ENCODE measurements around the gene POLD1.

Gene POLD1

DNA sequence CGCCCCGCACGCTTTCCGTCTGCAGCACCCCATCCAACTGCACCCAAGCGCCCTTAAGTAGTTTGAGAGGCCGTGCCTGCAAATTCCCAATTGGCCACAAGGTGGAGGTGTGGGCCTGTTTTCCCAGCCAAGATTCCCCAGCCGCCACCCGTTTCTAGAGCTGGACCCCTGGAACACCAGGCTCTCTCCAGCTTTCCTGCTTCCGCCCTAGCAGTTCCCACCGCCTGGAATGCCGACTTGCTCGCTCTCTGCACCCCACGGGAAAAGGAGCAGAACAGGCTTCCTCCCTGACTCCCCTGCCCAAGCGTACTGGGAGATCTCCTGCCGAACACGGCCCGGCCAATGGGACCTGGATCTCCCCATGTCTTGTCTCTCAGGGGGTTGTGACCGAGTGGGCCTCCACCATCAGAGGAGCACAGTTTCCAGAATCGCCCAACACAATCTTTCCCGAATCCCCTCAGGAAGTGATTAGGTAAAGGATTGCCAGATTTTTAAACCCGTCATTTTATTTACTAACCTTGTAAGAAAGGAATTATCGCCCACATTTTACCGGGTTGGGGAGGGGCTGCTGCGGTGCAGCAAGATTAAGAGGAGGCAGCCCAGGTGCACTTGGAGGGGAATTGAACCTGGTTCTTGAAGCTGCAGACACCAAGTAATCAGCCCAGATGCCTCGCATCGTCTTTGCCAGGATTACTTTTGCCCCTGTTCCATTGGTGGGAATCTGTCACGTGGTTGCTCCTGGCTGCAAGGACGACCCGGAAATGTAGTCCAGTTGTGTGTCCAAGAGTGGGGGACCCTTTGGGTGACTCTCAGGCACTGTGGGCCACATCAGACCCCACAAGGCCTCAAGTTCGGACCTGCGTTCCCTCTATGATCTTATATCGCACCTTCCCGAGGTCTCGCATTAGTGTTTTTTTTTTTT lies 15.2 kb upstream of the POLD1 start:
- Histone ChIP-seq H3K27me3 (ENCODE audit: control insufficient read depth, insufficient read depth, low read length) (no peaks in the 10 kb centered on the region), H3K4me1 (ENCODE audit: control insufficient read depth, insufficient read depth, low read length) (peaks cover 1% of the 10 kb centered on the region; the same call in 1 of the 2 replicates), H3K27ac (ENCODE audit: low read length) (no peak overlapping the region)

DNA sequence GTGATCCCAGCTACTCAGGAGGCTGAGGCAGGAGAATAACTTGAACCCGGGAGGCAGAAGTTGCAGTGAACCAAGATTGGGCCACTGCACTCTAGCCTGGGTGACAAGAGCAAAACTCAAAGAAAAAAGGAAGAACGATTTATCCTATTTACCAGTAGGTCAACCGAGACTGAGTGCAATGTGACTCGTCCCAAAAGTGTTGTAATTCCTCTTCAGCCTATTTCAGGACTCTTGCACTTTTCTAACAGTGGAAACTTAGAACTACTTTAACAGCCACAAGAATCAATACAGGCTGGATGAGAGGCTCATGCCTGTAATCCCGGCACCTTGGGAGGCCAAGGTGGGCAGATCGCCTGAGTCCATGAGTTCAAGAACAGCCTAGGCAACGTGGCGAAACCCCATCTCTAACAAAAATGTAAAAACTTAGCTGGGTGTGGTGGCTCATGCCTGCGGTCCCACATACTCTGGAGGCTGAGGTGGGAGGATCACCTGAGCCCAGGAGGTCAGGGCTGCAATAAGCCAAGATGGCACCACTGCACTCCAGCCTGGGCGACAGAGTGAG lies 12.2 kb upstream of the POLD1 start:
- no CpG with 5 or more reads among the region's 10 CpGs for WGBS (ENCODE audit: insufficient coverage, insufficient read length)

More for the DNA sequence above, 15.2 kb upstream of the POLD1 start:
- Histone ChIP-seq H3K4me3 (ENCODE audit: low read length) (peak overlapping the region; percentile 40; the same call in 1 of the 2 replicates), H3K9me3 (ENCODE audit: control insufficient read depth, insufficient read depth, low read length) (no peaks in the 10 kb centered on the region), H3K36me3 (ENCODE audit: control insufficient read depth, insufficient read depth, low read length) (no peaks in the 10 kb centered on the region)
- WGBS (ENCODE audit: insufficient coverage, insufficient read length), result no CpG with 5 or more reads among the region's 34 CpGs
- no peak for DNase-seq (ENCODE audit: low read depth, low spot score)

DNA sequence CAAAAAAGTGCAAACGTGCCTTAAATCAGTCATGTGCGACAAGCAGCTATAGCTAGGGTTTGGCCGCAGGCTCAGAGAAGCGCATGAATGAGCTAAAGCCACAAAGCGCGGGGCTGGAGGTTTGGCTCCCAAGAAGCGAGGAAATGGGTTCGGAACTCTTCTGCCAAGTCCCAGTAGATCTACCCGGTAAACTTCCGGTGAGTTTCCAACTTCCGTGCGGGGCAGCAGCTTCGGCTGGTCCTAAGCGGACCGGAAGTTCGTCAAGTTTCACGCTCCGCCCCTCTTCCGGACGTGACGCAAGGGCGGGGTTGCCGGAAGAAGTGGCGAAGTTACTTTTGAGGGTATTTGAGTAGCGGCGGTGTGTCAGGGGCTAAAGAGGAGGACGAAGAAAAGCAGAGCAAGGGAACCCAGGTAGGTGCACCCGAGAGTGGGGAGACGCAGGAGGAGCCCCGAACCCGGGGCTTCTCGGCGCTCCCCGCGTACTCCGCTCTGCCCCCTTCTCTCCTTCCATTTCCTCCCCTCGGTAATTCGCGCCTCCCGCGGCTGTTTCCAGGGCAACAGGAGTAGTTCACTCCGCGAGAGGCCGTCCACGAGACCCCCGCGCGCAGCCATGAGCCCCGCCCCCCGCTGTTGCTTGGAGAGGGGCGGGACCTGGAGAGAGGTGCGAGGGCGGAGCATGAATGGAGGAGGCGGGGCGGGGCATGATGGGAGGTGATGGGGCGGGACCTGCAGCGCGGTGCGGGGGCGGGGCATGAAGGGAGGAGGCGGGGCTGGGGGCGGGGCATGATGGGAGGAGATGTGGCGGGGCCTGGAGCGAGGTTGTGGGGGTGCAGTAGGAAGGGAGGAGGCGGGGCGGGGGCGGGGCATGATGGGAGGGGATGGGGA lies 7.7 kb upstream of the POLD1 start, which contains the start of gene NR1H2:
TSS of gene NR1H2 (plus strand) at position 292 of the 885 bp plus-strand sequence. CDS start 1,149 bp downstream, outside the sequence.
- H3K36me3 ChIP-seq (ENCODE audit: control insufficient read depth, insufficient read depth, low read length), result peaks cover 26% of the 10 kb centered on the region
- H3K9me3 ChIP-seq (ENCODE audit: control insufficient read depth, insufficient read depth, low read length), result no peaks in the 10 kb centered on the region
- DNase-seq (ENCODE audit: low read depth, low spot score), result peak; percentile 96
- no CpG with 5 or more reads among the region's 67 CpGs for WGBS (ENCODE audit: insufficient coverage, insufficient read length)
- H3K27ac ChIP-seq (ENCODE audit: low read length), result no peak within 1 kb of the TSS
- H3K4me1 ChIP-seq (ENCODE audit: control insufficient read depth, insufficient read depth, low read length), result no peaks in the 10 kb centered on the region
- H3K4me3 ChIP-seq (ENCODE audit: low read length), result peak within 1 kb of the TSS; percentile 96
- H3K27me3 ChIP-seq (ENCODE audit: control insufficient read depth, insufficient read depth, low read length), result no peaks in the 10 kb centered on the region

More for the DNA sequence above, 12.2 kb upstream of the POLD1 start:
- Histone ChIP-seq H3K9me3 (ENCODE audit: control insufficient read depth, insufficient read depth, low read length) (no peaks in the 10 kb centered on the region), H3K27me3 (ENCODE audit: control insufficient read depth, insufficient read depth, low read length) (no peaks in the 10 kb centered on the region), H3K4me3 (ENCODE audit: low read length) (no peak overlapping the region), H3K4me1 (ENCODE audit: control insufficient read depth, insufficient read depth, low read length) (peaks cover 1% of the 10 kb centered on the region; the same call in 1 of the 2 replicates), H3K36me3 (ENCODE audit: control insufficient read depth, insufficient read depth, low read length) (no peaks in the 10 kb centered on the region), H3K27ac (ENCODE audit: low read length) (no peak overlapping the region)
- DNase-seq (ENCODE audit: low read depth, low spot score), result no peak

DNA sequence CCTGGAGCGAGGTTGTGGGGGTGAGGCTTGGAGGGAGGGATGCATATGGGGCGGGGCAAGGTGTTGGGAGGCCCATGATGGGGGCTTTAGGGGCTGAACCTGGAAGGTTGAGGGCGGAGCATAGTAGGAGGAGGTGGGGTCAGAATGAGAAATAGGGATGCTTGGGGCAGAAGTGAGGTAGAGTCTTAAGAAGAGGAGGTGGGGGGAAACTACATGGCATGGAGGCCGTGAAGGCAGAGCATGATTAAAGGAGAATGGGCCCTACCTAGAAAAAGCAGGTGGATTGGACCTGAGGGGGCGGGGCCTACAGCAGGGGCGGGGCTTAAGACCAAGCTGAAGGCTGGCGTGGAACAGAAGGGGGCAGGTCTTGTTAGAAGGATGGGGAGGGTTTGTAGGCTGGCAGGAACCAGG lies 7.1 kb upstream of the POLD1 start:
- H3K27ac ChIP-seq (ENCODE audit: low read length), result no peak overlapping the region
- no CpG with 5 or more reads among the region's 7 CpGs for WGBS (ENCODE audit: insufficient coverage, insufficient read length)

DNA sequence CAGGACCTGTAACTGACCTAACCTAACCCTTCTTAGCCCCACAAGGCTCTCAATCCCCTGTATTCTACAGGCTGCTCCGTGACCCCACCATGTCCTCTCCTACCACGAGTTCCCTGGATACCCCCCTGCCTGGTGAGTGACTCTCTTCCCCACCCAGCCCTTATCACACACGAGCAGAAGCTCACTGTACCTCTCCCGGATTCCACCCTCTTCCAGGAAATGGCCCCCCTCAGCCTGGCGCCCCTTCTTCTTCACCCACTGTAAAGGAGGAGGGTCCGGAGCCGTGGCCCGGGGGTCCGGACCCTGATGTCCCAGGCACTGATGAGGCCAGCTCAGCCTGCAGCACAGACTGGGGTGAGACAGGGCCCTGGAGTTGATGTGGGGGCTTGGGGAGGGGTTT lies 6.6 kb upstream of the POLD1 start:
- Histone ChIP-seq H3K4me1 (ENCODE audit: control insufficient read depth, insufficient read depth, low read length) (no peaks in the 10 kb centered on the region), H3K4me3 (ENCODE audit: low read length) (no peak overlapping the region), H3K27ac (ENCODE audit: low read length) (no peak overlapping the region), H3K27me3 (ENCODE audit: control insufficient read depth, insufficient read depth, low read length) (no peaks in the 10 kb centered on the region), H3K9me3 (ENCODE audit: control insufficient read depth, insufficient read depth, low read length) (no peaks in the 10 kb centered on the region), H3K36me3 (ENCODE audit: control insufficient read depth, insufficient read depth, low read length) (peaks cover 37% of the 10 kb centered on the region)
- no peak for DNase-seq (ENCODE audit: low read depth, low spot score)
- WGBS (ENCODE audit: insufficient coverage, insufficient read length), result no CpG with 5 or more reads among the region's 9 CpGs

More for the DNA sequence above, 7.1 kb upstream of the POLD1 start:
- H3K27me3 ChIP-seq (ENCODE audit: control insufficient read depth, insufficient read depth, low read length), result no peaks in the 10 kb centered on the region
- peaks cover 33% of the 10 kb centered on the region for H3K36me3 ChIP-seq (ENCODE audit: control insufficient read depth, insufficient read depth, low read length)
- H3K4me1 ChIP-seq (ENCODE audit: control insufficient read depth, insufficient read depth, low read length), result no peaks in the 10 kb centered on the region
- DNase-seq (ENCODE audit: low read depth, low spot score), result no peak
- H3K9me3 ChIP-seq (ENCODE audit: control insufficient read depth, insufficient read depth, low read length), result no peaks in the 10 kb centered on the region
- H3K4me3 ChIP-seq (ENCODE audit: low read length), result no peak overlapping the region; the same call in 1 of the 2 replicates

DNA sequence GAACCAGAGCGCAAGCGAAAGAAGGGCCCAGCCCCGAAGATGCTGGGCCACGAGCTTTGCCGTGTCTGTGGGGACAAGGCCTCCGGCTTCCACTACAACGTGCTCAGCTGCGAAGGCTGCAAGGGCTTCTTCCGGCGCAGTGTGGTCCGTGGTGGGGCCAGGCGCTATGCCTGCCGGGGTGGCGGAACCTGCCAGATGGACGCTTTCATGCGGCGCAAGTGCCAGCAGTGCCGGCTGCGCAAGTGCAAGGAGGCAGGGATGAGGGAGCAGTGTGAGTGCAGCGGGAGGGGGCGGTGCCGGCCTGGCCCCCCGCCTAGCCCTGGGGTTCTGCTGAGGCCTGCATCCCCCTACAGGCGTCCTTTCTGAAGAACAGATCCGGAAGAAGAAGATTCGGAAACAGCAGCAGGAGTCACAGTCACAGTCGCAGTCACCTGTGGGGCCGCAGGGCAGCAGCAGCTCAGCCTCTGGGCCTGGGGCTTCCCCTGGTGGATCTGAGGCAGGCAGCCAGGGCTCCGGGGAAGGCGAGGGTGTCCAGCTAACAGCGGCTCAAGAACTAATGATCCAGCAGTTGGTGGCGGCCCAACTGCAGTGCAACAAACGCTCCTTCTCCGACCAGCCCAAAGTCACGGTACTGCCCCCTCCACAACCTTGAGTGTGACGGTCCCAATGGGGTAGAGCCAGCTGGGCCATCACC lies 5.8 kb upstream of the POLD1 start:
- WGBS (ENCODE audit: insufficient coverage, insufficient read length), result no CpG with 5 or more reads among the region's 36 CpGs
- Histone ChIP-seq H3K4me1 (ENCODE audit: control insufficient read depth, insufficient read depth, low read length) (no peaks in the 10 kb centered on the region), H3K9me3 (ENCODE audit: control insufficient read depth, insufficient read depth, low read length) (no peaks in the 10 kb centered on the region), H3K27me3 (ENCODE audit: control insufficient read depth, insufficient read depth, low read length) (no peaks in the 10 kb centered on the region), H3K4me3 (ENCODE audit: low read length) (no peak overlapping the region), H3K36me3 (ENCODE audit: control insufficient read depth, insufficient read depth, low read length) (peaks cover 38% of the 10 kb centered on the region), H3K27ac (ENCODE audit: low read length) (no peak overlapping the region)
- no peak for DNase-seq (ENCODE audit: low read depth, low spot score)

DNA sequence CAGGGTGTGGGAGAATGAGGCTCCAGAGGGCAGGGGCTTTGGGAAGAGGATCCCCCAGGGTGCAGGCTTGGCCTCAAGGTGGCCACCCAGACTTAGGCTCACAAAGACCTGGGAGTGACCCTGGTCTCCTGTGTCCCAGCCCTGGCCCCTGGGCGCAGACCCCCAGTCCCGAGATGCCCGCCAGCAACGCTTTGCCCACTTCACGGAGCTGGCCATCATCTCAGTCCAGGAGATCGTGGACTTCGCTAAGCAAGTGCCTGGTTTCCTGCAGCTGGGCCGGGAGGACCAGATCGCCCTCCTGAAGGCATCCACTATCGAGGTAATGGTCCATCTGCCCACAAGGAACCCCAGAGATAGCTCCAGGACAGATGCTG lies 5.3 kb upstream of the POLD1 start:
- Histone ChIP-seq H3K9me3 (ENCODE audit: control insufficient read depth, insufficient read depth, low read length) (no peaks in the 10 kb centered on the region), H3K36me3 (ENCODE audit: control insufficient read depth, insufficient read depth, low read length) (peaks cover 38% of the 10 kb centered on the region), H3K4me1 (ENCODE audit: control insufficient read depth, insufficient read depth, low read length) (no peaks in the 10 kb centered on the region), H3K27ac (ENCODE audit: low read length) (no peak overlapping the region), H3K27me3 (ENCODE audit: control insufficient read depth, insufficient read depth, low read length) (no peaks in the 10 kb centered on the region), H3K4me3 (ENCODE audit: low read length) (no peak overlapping the region)
- WGBS (ENCODE audit: insufficient coverage, insufficient read length), result no CpG with 5 or more reads among the region's 10 CpGs
- DNase-seq (ENCODE audit: low read depth, low spot score), result no peak

DNA sequence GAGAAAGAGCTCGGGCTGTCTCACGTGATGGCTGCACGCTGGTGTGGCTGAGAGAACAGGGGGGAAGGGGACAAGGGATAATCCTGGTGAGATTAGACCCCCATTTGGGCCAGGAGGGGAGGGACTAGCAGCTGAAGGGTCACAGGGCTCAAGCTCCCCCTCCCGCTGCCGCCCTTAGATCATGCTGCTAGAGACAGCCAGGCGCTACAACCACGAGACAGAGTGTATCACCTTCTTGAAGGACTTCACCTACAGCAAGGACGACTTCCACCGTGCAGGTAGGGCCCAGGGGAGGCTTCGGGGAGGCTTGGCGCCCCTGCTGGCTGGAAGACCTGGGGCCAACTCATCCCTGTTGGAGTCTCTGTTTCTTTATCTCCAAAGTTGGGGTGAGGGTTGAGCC lies 4.5 kb upstream of the POLD1 start:
- Histone ChIP-seq H3K4me1 (ENCODE audit: control insufficient read depth, insufficient read depth, low read length) (no peaks in the 10 kb centered on the region), H3K27me3 (ENCODE audit: control insufficient read depth, insufficient read depth, low read length) (no peaks in the 10 kb centered on the region), H3K36me3 (ENCODE audit: control insufficient read depth, insufficient read depth, low read length) (peaks cover 38% of the 10 kb centered on the region), H3K4me3 (ENCODE audit: low read length) (no peak overlapping the region), H3K27ac (ENCODE audit: low read length) (no peak overlapping the region), H3K9me3 (ENCODE audit: control insufficient read depth, insufficient read depth, low read length) (no peaks in the 10 kb centered on the region)
- WGBS (ENCODE audit: insufficient coverage, insufficient read length), result no CpG with 5 or more reads among the region's 11 CpGs
- no peak for DNase-seq (ENCODE audit: low read depth, low spot score)

DNA sequence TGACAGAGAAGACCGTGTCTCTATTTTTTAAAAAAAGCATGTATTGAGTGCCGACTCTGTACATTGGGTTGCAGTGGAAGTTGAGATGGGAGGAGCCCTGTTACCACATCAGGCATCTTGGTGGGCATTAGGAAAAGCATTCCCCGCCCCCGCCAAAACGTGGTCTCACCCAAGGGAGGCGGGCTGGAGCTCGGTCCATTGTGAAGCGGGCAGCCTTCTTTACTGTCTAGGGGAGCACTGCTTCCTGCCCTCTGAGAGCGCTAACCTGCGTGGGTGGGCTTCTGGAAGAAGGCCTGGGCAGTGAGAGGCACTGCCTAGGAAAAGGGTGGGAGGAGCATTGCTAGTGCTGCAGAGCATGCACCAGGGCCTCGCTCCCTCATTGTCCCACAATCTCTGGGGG lies 4.0 kb upstream of the POLD1 start:
- Histone ChIP-seq H3K27ac (ENCODE audit: low read length) (no peak overlapping the region), H3K36me3 (ENCODE audit: control insufficient read depth, insufficient read depth, low read length) (peaks cover 38% of the 10 kb centered on the region), H3K4me3 (ENCODE audit: low read length) (no peak overlapping the region), H3K9me3 (ENCODE audit: control insufficient read depth, insufficient read depth, low read length) (no peaks in the 10 kb centered on the region), H3K27me3 (ENCODE audit: control insufficient read depth, insufficient read depth, low read length) (no peaks in the 10 kb centered on the region), H3K4me1 (ENCODE audit: control insufficient read depth, insufficient read depth, low read length) (no peaks in the 10 kb centered on the region)
- DNase-seq (ENCODE audit: low read depth, low spot score), result no peak
- no CpG with 5 or more reads among the region's 11 CpGs for WGBS (ENCODE audit: insufficient coverage, insufficient read length)

Measured in iPS DF 6.9 (cell line).